ENCODE results near the gene PCDHA7.
A peak's percentile ranks its signal among the peaks of the same experiment; 100 is the strongest.
"Not testable (repeated sequence)": the region's sequence is repeated elsewhere in the genome, so short reads cannot be mapped to it uniquely, and the experiment has no call there.

PCDHA7 gene, protein sequence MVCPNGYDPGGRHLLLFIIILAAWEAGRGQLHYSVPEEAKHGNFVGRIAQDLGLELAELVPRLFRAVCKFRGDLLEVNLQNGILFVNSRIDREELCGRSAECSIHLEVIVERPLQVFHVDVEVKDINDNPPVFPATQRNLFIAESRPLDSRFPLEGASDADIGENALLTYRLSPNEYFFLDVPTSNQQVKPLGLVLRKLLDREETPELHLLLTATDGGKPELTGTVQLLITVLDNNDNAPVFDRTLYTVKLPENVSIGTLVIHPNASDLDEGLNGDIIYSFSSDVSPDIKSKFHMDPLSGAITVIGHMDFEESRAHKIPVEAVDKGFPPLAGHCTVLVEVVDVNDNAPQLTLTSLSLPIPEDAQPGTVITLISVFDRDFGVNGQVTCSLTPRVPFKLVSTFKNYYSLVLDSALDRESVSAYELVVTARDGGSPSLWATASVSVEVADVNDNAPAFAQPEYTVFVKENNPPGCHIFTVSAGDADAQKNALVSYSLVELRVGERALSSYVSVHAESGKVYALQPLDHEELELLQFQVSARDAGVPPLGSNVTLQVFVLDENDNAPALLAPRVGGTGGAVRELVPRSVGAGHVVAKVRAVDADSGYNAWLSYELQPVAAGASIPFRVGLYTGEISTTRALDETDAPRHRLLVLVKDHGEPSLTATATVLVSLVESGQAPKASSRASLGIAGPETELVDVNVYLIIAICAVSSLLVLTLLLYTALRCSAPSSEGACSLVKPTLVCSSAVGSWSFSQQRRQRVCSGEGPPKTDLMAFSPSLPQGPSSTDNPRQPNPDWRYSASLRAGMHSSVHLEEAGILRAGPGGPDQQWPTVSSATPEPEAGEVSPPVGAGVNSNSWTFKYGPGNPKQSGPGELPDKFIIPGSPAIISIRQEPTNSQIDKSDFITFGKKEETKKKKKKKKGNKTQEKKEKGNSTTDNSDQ

DNA sequence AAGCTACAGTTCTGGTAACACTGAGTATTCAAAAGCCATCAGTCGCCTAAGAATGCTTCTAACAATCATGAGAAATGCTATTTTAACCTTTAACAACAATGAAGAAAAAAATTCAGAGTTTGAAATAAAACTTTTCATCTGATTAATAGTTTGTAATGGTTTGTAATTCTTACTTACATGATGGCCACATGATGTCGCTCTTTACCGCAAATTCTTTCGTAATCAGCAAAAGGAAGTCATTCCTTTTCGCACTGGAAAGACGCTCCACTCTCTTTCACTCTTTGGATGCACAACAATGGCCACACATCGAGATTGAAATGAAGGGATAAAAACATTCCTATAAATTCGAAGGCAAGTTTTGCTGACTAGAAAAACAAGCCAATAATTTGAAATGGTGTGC, at the start of gene PCDHA7:
PCDHA7 (plus strand) TSS at position 277 of the 400 bp plus-strand sequence; CDS start at position 392, 115 bp downstream.
- DNase-seq: peak; percentile 21

DNA sequence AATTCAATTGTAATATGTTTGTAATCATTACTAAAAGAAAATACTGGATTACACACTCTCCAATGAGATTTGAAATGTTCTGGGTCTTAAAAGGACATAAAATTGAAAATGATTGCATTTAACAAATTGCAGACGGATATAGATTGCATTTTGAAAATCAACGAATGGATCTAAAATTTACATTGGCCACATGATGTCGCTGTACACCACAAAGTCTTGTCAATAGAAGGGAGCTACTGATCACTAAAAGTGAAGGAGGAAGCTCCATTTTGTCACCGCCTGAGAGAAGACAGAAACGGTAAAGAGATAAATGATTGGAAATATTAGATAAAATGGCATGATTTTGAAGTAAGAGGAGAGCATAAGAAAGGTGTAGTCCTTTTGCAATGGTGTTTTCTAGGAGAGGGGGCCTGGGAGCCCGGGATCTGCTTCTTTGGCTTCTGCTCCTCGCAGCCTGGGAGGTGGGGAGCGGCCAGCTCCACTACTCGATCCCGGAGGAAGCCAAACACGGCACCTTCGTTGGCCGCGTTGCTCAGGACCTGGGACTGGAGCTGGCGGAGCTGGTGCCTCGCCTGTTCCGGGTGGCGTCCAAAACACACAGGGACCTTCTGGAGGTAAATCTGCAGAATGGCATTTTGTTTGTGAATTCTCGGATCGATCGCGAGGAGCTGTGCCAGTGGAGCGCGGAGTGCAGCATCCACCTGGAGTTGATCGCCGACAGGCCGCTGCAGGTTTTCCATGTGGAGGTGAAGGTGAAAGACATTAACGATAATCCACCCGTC, 48.0 kb upstream of the PCDHA7 start, which contains the start of gene PCDHA1:
PCDHA1 (plus strand) TSS at position 236 of the 782 bp plus-strand sequence.
- DNase-seq: no peak

DNA sequence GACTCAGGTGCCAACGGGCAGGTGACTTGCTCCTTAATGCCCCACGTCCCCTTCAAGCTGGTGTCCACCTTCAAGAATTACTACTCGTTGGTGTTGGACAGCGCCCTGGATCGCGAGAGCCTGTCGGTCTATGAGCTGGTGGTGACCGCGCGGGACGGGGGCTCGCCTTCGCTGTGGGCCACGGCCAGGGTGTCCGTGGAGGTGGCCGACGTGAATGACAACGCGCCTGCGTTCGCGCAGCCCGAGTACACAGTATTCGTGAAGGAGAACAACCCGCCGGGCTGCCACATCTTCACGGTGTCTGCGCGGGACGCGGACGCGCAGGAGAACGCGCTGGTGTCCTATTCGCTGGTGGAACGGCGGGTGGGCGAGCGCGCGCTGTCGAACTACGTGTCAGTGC, 46.6 kb upstream of the PCDHA7 start:
- not testable (repeated sequence) for DNase-seq

DNA sequence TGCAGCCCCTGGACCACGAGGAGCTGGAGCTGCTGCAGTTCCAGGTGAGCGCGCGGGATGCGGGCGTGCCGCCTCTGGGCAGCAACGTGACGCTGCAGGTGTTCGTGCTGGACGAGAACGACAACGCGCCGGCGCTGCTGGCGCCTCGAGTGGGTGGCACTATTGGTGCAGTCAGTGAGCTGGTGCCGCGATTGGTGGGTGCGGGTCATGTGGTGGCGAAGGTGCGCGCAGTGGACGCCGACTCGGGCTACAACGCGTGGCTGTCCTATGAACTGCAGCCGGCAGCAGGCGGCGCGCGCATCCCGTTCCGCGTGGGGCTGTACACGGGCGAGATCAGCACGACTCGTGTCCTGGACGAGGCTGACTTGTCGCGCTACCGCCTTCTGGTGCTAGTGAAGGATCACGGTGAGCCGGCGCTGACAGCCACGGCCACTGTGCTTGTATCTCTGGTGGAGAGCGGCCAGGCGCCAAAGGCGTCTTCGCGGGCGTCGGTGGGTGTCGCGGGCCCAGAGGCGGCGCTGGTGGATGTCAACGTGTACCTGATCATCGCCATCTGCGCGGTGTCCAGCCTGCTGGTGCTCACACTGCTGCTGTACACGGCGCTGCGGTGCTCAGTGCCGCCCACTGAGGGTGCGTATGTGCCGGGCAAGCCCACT, 46.1 kb upstream of the PCDHA7 start:
- not testable (repeated sequence) for DNase-seq

DNA sequence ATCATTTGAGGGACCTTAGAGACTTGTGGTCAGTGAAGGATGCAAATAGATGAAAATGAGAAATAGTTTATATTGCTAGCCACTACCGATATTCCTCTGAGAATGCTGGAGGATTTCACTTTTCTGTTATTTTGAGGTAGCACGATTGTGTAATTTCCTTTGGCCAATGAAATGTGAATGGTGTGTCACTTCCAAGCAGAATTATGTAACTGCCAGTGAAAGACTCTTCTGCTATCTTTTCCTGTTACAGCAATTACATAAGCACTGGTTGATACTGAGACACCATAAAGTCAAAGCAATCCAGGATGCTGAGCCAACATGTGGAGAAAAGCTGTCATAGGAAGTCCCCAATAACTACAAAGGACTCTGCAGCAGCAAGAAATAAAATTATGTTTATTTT, 43.0 kb upstream of the PCDHA7 start:
- DNase-seq: no peak

DNA sequence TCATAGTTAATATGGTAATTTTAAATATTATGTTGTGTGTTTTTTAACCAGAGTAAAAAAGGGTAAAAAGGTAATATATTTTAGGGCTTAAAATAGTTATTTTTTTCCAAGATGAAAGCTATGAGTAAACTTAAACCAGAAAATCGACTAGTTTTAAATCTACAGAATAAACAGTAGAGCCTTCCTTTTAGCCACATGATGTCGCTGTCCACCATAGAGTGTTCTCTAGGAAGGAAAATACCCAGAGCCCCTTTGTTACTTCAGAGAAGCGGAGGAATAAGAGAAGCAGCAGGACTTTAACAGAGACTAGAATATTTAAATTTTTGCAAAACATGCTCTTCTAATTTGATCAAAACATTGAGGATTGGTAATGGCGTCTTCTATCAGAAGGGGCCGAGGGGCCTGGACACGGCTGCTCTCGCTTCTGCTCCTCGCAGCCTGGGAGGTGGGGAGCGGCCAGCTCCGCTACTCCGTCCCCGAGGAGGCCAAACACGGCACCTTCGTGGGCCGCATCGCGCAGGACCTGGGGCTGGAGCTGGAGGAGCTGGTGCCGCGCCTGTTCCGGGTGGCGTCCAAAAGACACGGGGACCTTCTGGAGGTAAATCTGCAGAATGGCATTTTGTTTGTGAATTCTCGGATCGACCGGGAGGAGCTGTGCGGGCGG, 39.3 kb upstream of the PCDHA7 start, which contains the start of gene PCDHA2:
PCDHA2 (plus strand) TSS at position 258 of the 664 bp plus-strand sequence.
- no peak for DNase-seq

DNA sequence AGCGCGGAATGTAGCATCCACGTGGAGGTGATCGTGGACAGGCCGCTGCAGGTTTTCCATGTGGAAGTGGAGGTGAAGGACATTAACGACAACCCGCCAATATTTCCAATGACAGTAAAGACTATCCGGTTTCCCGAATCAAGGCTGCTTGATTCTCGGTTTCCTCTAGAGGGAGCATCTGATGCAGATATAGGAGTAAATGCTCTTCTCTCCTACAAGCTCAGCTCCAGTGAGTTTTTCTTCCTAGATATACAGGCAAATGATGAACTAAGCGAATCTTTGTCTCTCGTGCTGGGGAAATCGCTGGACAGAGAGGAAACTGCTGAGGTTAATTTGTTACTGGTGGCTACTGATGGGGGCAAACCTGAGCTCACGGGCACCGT, 38.8 kb upstream of the PCDHA7 start:
- DNase-seq: no peak

DNA sequence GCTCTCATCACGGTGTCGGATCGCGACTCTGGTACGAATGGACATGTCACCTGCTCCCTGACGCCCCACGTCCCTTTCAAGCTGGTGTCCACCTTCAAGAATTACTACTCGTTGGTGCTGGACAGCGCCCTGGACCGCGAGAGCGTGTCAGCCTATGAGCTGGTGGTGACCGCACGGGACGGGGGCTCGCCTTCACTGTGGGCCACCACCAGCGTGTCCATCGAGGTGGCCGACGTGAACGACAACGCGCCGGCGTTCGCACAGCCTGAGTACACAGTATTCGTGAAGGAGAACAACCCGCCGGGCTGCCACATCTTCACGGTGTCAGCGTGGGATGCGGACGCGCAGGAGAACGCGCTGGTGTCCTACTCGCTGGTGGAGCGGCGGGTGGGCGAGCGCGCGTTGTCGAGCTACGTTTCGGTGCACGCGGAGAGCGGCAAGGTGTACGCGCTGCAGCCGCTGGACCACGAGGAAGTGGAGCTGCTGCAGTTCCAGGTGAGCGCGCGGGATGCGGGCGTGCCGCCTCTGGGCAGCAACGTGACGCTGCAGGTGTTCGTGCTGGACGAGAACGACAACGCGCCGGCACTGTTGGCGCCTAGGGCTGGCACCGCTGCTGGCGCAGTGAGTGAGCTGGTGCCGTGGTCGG, 37.9 kb upstream of the PCDHA7 start:
- not testable (repeated sequence) for DNase-seq

DNA sequence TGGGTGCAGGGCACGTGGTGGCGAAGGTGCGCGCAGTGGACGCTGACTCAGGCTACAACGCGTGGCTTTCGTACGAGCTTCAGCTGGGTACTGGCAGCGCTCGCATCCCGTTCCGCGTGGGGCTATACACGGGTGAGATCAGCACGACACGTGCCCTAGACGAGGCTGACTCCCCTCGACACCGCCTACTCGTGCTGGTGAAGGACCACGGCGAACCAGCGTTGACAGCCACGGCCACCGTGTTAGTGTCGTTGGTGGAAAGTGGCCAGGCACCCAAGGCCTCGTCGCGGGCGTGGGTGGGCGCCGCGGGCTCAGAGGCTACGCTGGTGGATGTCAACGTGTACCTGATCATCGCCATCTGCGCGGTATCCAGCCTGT, 37.4 kb upstream of the PCDHA7 start:
- no peak for DNase-seq

DNA sequence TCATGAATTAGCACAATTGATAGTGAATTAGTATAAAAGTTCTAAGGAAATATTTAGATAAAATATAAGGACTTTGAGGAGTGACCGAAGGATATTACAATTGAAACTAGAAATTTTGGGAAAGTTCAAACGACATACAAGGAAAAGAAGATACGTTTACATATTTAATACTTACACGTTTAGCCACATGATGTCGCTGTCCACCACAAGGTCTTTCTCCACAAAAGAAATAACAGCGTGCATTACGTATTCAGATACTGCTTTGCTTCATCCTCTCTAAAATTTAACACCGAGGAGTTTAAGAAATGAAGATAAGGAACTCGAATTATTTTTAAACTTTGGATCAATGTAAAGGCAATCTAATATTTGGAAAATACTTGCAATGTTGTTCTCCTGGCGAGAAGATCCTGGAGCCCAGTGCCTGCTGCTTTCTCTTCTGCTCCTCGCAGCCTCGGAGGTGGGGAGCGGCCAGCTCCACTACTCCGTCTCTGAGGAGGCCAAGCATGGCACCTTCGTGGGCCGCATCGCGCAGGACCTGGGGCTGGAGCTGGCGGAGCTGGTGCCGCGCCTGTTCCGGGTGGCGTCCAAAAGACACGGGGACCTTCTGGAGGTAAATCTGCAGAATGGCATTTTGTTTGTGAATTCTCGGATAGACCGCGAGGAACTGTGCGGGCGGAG, 33.1 kb upstream of the PCDHA7 start, which contains the start of gene PCDHA3:
PCDHA3 (plus strand) TSS at position 242 of the 678 bp plus-strand sequence.
- DNase-seq: peak; percentile 2

DNA sequence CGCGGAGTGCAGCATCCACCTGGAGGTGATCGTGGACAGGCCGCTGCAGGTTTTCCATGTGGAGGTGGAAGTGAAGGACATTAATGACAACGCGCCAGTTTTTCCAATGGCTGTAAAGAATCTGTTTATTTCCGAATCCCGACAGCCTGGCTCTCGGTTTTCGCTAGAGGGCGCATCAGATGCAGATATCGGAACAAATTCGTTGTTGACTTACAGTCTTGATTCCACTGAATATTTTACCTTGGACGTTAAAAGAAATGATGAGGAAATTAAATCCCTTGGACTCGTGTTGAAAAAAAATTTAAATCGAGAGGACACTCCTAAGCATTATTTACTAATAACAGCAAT, 32.6 kb upstream of the PCDHA7 start:
- DNase-seq: no peak

DNA sequence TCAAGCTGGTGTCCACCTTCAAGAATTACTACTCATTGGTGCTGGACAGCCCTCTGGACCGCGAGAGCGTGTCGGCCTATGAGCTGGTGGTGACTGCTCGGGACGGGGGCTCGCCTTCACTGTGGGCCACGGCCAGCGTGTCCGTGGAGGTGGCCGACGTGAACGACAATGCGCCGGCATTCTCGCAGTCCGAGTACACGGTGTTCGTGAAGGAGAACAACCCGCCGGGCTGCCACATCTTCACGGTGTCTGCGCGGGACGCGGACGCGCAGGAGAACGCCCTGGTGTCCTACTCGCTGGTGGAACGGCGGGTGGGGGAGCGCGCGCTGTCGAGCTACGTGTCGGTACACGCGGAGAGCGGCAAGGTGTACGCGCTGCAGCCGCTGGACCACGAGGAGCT, 31.7 kb upstream of the PCDHA7 start:
- DNase-seq: not testable (repeated sequence)

DNA sequence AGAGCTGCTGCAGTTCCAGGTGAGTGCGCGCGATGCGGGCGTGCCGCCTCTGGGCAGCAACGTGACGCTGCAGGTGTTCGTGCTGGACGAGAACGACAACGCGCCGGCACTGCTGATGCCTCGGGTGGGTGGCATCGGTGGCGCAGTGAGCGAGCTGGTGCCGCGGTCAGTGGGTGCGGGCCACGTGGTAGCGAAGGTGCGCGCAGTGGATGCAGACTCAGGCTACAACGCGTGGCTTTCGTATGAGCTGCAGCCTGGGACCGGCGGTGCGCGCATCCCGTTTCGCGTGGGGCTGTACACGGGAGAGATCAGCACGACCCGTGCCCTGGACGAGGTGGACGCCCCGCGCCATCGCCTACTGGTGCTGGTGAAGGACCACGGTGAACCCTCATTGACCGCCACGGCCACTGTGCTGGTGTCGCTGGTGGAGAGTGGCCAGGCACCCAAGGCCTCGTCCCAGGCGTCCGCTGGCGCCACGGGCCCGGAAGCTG, 31.2 kb upstream of the PCDHA7 start:
- DNase-seq: no peak

DNA sequence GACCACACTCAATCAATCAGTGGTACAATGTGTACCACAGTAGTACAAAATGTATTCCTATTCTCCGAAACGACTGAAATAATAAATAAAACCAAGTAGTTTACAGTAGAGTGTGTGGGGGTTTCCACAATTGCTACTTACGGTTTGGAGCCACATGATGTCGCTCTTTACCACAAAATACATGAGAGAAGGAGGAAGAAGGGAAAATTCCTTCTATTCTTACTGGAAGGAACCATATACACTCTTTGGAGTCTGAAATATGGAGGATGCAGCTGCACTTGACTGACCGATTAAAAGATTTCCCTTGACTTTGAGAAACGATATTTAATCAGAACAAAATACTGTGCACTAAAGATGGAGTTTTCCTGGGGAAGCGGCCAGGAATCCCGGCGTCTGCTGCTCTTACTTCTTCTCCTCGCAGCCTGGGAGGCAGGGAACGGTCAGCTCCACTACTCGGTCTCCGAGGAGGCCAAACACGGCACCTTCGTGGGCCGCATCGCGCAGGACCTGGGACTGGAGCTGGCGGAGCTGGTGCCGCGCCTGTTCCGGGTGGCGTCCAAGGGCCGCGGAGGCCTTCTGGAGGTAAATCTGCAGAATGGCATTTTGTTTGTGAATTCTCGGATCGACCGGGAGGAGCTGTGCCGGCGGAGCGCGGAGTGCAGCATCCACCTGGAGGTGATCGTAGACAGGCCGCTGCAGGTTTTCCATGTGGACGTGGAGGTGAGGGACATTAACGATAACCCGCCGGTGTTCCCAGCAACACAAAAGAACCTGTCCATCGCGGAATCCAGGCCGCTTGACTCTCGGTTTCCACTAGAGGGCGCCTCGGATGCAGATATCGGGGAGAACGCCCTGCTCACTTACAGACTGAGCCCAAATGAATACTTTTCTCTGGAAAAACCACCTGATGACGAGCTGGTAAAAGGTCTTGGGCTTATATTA, 27.0 kb upstream of the PCDHA7 start, which contains the start of gene PCDHA4:
PCDHA4 (plus strand) TSS at position 235 of the 942 bp plus-strand sequence.
- no peak for DNase-seq

DNA sequence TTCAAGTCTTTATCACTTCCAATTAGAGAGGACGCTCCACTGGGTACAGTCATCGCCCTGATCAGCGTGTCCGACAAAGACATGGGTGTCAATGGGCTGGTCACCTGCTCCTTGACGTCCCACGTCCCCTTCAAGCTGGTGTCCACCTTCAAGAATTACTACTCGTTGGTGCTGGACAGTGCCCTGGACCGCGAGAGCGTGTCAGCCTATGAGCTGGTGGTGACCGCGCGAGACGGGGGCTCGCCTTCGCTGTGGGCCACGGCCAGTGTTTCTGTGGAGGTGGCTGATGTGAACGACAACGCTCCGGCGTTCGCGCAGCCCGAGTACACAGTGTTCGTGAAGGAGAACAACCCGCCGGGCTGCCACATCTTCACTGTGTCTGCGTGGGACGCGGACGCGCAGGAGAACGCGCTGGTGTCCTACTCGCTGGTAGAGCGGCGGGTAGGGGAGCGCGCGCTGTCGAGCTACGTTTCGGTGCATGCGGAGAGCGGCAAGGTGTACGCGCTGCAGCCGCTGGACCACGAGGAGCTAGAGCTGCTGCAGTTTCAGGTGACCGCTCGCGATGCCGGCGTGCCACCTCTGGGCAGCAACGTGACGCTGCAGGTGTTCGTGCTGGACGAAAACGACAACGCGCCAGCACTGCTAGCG, 25.7 kb upstream of the PCDHA7 start:
- DNase-seq: not testable (repeated sequence)

DNA sequence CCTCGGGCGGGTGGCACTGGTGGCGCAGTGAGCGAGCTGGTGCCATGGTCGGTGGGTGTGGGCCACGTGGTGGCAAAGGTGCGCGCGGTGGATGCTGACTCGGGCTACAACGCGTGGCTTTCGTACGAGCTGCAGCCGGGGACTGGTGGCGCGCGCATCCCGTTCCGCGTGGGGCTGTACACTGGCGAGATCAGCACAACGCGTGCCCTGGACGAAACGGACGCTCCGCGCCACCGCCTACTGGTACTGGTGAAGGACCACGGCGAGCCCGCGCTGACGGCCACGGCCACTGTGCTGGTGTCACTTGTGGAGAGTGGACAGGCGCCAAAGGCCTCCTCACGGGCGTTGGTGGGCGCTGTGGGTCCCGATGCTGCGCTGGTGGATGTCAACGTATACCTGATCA, 25.2 kb upstream of the PCDHA7 start:
- no peak for DNase-seq

DNA sequence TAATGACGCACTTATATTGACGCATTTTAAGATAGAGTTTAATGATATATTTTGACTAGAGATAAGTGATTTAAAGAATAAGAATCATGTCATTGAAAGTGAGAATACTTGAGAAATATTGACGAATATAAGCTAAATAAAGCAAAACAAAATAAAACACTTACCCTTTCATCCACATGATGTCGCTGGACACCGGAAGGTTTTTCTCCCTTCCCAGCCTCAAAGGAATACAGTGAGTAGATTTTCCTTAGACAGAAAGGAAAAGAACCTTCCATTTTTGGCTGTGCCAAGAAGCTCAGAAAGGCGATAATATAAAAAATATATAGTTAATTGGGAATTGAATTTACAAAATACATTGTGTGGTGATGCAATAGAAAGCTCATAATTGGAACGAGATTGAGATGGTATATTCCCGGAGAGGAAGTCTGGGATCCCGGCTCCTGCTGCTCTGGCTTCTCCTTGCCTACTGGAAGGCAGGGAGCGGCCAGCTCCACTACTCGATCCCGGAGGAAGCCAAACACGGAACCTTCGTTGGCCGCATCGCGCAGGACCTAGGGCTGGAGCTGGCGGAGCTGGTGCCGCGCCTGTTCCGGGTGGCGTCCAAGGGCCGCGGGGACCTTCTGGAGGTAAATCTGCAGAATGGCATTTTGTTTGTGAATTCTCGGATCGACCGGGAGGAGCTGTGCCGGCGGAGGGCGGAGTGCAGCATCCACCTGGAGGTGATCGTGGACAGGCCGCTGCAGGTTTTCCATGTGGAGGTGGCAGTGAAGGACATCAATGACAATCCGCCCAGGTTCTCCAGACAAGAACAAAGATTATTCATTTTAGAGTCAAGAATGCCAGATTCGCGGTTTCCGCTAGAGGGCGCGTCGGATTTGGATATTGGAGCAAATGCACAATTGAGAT, 12.4 kb upstream of the PCDHA7 start, which contains the start of gene PCDHA5:
PCDHA5 (plus strand) TSS at position 239 of the 906 bp plus-strand sequence.
- no peak for DNase-seq

Data from fibroblast of upper back skin (primary cell).